CD4-positive, alpha-beta T cell treated with Interferon gamma for 1 hour (primary cell): ENCODE results near the gene PDE1A.

Experiments
- DNase-seq: peaks from one replicate; pipeline ENCODE4 v3.0.0-alpha.2; 2020

Gene PDE1A

DNA sequence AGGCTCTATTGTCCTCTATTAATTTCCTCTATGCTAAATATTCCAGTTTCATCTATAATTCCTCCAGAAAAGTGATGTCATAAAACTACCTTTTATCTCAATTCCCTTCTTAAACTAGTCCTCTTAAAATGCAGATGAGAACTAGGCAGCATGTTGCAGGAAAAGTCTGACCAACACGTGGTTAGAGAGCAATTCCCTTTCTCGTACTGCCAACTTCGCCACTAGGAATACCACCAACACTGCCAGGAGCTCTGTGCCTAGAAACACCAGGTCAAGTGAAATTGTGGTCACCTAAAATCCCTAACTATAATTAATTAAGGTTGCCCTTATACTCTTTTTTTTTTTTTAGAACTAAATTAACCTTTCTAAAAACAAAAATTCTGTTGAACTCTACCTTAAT, 313.5 kb downstream of the PDE1A start:
- DNase-seq: no peak

DNA sequence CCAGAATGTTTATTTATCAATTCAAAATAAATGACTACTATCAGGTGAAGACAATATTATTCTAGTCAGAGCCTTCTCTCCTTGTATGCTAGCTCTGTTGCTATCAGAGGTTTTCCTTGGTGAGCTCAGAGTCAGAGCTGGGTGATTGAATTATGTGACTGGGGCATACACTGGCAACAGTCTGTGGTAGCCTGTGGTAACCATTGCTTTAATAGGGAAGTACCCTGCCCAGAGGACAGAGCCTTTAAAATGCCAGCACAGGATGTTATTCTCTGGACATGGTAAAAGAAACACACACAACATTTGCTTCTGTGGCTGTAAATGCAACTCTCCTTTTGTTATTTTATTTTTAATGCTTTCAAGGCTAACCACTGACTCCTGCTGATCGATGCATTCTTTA, 316.5 kb downstream of the PDE1A start:
- no peak for DNase-seq

DNA sequence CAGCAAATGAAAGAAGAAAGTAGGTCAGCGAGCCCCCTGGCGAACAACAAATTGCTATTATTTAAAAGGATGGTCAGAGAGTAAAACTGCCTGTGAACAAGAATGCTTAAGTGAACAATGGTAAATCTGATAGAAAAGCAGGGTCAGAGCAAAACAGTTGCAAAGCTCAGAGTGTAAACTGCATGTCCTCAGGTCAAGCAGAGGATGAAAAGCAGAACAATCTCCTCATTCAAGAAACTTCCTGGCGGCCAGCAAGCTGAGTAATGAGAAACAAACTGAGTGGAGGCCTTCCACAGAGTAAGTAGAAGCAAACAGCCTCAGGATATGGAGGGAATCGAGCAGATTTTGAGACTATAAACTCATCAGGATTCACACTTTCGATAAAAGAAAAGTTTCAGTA, 323.3 kb downstream of the PDE1A start:
- DNase-seq: no peak

DNA sequence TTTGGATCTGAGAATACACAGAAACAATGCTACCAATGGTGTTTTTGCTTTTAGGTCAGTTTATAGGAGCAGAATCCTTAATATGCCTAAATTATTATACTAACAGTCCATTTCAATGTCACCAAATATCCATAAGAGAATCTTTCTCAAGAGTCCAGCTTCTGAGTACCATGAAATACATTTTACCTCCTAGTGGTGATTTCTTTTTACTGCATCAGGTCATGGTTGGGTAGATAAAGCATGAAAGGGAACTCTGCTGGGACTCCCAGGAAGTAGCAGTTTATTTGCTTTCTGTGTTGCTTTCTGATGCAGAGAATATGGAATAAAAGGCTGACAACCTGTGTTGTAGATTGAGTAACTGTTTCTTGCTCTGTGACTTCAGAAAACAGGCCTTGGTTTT, 325.6 kb downstream of the PDE1A start:
- no peak for DNase-seq

DNA sequence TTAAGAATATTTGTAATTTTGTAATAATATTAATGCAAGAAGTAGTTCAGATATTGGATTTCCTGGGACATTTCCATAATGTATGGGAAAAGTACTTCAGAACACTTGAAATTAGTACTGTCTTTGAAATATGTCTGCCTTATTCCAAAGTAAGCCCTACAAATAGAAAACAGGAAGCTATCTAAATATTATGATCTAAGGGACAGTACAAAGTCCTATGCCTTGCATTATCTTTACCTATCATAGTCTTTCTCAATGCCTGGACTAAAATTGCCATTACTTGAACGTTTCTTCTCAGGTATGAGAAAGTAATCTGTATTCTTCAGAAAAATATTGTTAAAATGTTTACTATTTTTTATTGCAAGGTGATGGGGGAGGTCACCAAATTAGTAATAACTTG, 328.2 kb downstream of the PDE1A start:
- DNase-seq: no peak

DNA sequence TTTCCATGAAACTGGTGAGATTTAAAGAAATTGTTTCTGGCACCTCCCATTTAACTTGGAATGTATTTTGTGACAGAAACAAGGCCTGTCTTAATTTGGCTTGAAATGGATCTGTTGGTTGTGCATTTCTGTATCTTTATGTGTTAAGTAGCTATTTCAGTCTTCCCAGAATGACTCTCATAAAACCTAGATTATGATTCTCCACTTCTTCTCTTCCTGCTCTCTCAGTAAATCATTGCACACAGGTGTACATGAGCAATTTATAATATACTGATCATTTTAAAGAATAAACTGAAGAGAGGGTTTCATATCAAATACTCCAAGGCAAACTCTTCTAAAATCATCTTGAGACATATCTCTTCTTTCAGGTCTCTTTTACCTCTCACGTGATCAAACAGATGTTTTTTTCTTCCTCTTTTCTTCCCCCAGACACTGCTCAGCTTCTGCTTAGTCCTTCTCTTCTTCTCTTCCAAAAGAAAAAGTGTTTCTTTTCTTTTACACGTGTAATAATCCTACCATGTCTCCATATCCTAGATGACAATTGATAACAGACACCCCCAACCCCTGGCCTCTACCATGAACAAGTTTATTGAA, 329.2 kb downstream of the PDE1A start:
- no peak for DNase-seq

DNA sequence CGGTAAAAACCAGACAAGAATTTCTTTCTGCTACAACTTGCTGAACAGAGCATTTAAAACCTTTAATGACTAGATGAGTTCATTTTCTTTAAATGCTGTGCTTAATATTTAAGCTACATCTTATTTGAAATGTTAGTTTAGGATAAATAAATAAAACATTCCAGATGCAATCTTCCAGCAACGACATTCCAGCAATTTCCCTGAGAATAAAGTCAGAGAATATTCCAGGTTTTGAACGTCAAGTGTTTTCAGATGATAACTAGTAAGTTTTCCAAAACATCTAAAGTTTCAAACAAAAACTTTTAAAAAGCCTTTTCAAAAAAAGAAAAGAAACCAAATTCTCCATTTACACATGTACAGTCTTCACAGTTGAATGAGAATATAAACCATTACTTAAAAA, 336.4 kb downstream of the PDE1A start:
- DNase-seq: no peak
